Lung (tissue), 12 donors: ENCODE results near the gene DOCK1. TPM values are rescaled to one million over a fixed set of nuclear protein-coding genes. Genes with fewer than 3 reads are reported as not detected.

Source experiments
- ATAC-seq: fragments of 200-7000 bp; cut with Tn5 transposase; one replicate; pipeline ENCODE4 v1.9.1; 2020; ENCODE audit warnings: moderate number of reproducible peaks; ENCODE audit not compliant: insufficient read depth, low FRiP score
- DNase-seq, 3 donors: peaks; one replicate each; pipeline ENCODE4 v3.0.0-alpha.2; 2013 to 2017
- H3K27ac ChIP-seq, 2 donors: one replicate each; pipeline ENCODE4 v1.5.1; 2013; ENCODE audit warnings: mild to moderate bottlenecking in 2 of 2, moderate library complexity in 2 of 2, control low read depth in 1 of 2, inconsistent platforms in 1 of 2, low read depth in 1 of 2, low read length in 1 of 2
- H3K27me3 ChIP-seq, 3 donors: one replicate each; pipeline ENCODE4 v1.5.1; 2013; ENCODE audit warnings: low read length in 2 of 3; ENCODE audit not compliant: control insufficient read depth in 3 of 3, insufficient read depth in 3 of 3
- H3K36me3 ChIP-seq, 4 donors: one replicate each; pipeline ENCODE4 v1.5.1; 2013; ENCODE audit warnings: low read length in 4 of 4, mild to moderate bottlenecking in 1 of 4, moderate library complexity in 1 of 4; ENCODE audit not compliant: control insufficient read depth in 4 of 4, insufficient read depth in 4 of 4
- H3K4me1 ChIP-seq, 5 donors: one replicate each; pipeline ENCODE4 v1.5.1; 2013; ENCODE audit warnings: low read length in 5 of 5, mild to moderate bottlenecking in 2 of 5, moderate library complexity in 1 of 5; ENCODE audit not compliant: control insufficient read depth in 5 of 5, insufficient read depth in 5 of 5
- H3K4me3 ChIP-seq: one replicate; pipeline ENCODE4 v1.5.1; 2013; ENCODE audit warnings: mild to moderate bottlenecking, control low read depth, moderate library complexity
- H3K9ac ChIP-seq, 2 donors: one replicate each; pipeline ENCODE4 v1.5.1; 2013; ENCODE audit warnings: low read length in 2 of 2, control low read depth in 1 of 2; ENCODE audit not compliant: insufficient read depth in 1 of 2
- H3K9me3 ChIP-seq, 4 donors: one replicate each; pipeline ENCODE4 v1.5.1; 2013; ENCODE audit warnings: low read length in 3 of 4, mild to moderate bottlenecking in 1 of 4, moderate library complexity in 1 of 4; ENCODE audit not compliant: control insufficient read depth in 4 of 4, insufficient read depth in 3 of 4
- CTCF ChIP-seq: IDR thresholded peaks from 2 replicates; pipeline ENCODE4 v1.5.1; 2012; ENCODE audit warnings: mild to moderate bottlenecking; ENCODE audit errors: control extremely low read depth, extremely low read depth
- WGBS, 2 donors: extraction: QIAGEN DNeasy Blood & Tissue Kit; methylation state at CpG; one replicate each; pipeline ENCODE4 v1.1.7; 2013; 5-methylcytosine and 5-hydroxymethylcytosine counted together
- polyA plus RNA-seq, 2 donors: library from polyadenylated mRNA; stranded (reverse); fragments of 200-250 nt; gene quantifications; one replicate each; pipeline ENCODE4 v1.2.1, GENCODE V29; 2013
- total RNA-seq, 2 donors: library from RNA; depleted of rRNA in 1 of 2; stranded (reverse); fragments of >200 nt in 1 of 2; gene quantifications; one replicate each; pipeline ENCODE4 v1.2.1, GENCODE V29; 2014 to 2021
- donor health status: control.
- donor health status: control.
- donor health status: Bipolar disorder and iron deficiency.
- donor health status: healthy.
- donor health status: DM: yes; HTN: yes; CAD: no.

DOCK1 gene
- total and polyA plus RNA-seq, 4 donors, result 11.2 to 102 (median 30.5) TPM

GRCh38 chr10:127344346-127344745, 439.1 kb downstream of the DOCK1 start:
- H3K27ac ChIP-seq, result no peak overlapping the region
- ATAC-seq (no peak), DNase-seq (no peak)
- H3K4me3 ChIP-seq, result no peak overlapping the region
- 58 to 87% methylated on average over 6 of the region's 6 CpGs for WGBS, 2 donors
- no peaks in the 10 kb centered on the region for H3K27me3 ChIP-seq
- no peaks in the 10 kb centered on the region for H3K9me3 ChIP-seq
- peaks cover 3 to 17% (median 14%) of the 10 kb centered on the region in 4 donors for H3K36me3 ChIP-seq
- H3K4me1 ChIP-seq, result peaks cover 0 to 3% (median 0%) of the 10 kb centered on the region in 5 donors
- TF ChIP-seq CTCF, result no peak
- no peak overlapping the region for H3K9ac ChIP-seq

DNA sequence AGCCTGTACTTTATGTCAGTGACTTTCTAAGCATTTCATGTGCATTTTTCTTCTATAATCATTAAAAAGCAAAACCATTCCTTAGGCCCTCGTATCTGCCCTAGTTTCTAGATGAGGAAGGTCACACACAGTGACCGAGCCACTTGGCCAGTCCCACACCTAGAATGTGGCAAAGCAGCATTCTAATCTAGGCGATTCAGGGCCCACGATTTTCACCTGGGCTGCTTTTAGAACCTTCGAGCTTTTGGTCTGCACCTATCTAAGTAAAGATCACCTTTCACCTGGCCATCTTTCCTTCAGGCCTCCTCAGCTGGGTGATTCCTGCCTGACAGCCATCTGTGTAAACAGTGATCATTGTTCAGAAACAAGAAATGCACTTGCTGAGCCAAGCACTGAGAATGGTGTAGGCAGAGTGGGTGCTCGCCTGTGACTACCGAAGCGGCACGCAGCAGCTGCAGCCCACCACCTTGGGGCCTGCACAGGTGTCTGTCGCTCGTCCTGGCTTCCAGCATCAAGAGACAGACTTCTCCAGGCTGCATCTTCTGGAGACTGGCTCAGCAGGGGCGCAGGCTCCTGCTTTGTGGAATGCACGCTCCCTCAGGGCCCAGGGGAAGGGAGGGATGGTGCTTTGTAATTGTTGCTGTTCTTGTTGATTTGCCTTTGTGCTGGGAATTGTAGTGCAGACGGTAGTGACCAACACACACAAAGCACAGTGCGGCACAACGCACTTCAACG, 440.2 kb downstream of the DOCK1 start:
- ATAC-seq (no peak), DNase-seq (no peak)
- TF ChIP-seq CTCF, result no peak
- no peaks in the 10 kb centered on the region for H3K9me3 ChIP-seq
- H3K27me3 ChIP-seq, result no peaks in the 10 kb centered on the region
- no peaks in the 10 kb centered on the region for H3K4me1 ChIP-seq
- no peak overlapping the region for H3K27ac ChIP-seq
- H3K9ac ChIP-seq, result no peak overlapping the region
- H3K4me3 ChIP-seq, result no peak overlapping the region
- 95 to 97% methylated on average over 17 of the region's 17 CpGs for WGBS, 2 donors
- H3K36me3 ChIP-seq, result peaks cover 3 to 17% (median 14%) of the 10 kb centered on the region in 4 donors

GRCh38 chr10:127346604-127347003, 441.4 kb downstream of the DOCK1 start:
- Histone ChIP-seq H3K4me3 (no peak overlapping the region), H3K36me3 (peaks cover 3 to 16% (median 14%) of the 10 kb centered on the region in 4 donors), H3K4me1 (no peaks in the 10 kb centered on the region), H3K9ac (no peak overlapping the region), H3K27me3 (no peaks in the 10 kb centered on the region), H3K9me3 (no peaks in the 10 kb centered on the region), H3K27ac (no peak overlapping the region)
- ATAC-seq, result no peak
- no peak for DNase-seq
- no peak for TF ChIP-seq CTCF
- 82 to 92% methylated on average over 11 of the region's 11 CpGs for WGBS, 2 donors
